HG02973 (cell line): ENCODE measurements around the gene TNS1.

Experiments
- ATAC-seq: cut with Tn5 transposase; IDR thresholded peaks from one replicate; pipeline ENCODE4 v1.9.1; 2021; ENCODE audit warnings: moderate library complexity; ENCODE audit not compliant: unreplicated experiment

Gene TNS1

DNA sequence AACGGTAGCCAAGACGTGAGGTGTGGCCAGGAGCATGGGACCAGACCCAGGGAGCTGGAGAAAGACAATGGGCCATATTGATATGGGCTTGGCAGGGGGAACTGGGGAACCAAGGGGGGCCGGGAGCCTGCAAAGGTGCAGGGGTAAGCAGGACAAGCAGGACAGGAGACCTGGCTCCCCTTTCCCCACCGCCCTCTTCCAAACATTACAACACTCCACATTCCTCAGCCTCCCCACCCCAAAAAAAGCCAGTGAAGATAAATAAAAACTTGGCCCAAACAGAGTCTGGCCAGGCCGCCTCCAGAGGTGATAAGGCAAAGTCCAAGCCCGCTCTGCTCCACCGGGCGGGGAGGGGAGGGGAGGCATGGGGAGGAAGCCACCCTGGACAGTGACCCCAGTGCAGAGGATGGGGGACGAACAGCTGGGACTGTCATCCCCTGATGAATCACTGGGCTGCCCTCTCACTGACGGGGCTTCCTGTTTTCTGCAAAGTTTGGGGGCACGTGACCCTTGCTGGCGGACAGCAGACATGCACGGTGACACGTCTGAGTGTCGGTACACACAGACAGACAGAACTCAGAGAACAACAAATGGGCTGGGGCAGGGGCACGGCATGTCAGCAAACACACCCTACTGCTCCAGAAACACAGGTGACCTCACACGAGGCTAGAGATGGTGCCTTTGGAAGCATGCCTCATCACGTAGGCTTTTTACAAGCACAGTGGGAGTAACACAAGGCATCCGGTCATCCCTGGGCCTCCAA, 100.2 kb downstream of the TNS1 start:
- no peak for ATAC-seq

DNA sequence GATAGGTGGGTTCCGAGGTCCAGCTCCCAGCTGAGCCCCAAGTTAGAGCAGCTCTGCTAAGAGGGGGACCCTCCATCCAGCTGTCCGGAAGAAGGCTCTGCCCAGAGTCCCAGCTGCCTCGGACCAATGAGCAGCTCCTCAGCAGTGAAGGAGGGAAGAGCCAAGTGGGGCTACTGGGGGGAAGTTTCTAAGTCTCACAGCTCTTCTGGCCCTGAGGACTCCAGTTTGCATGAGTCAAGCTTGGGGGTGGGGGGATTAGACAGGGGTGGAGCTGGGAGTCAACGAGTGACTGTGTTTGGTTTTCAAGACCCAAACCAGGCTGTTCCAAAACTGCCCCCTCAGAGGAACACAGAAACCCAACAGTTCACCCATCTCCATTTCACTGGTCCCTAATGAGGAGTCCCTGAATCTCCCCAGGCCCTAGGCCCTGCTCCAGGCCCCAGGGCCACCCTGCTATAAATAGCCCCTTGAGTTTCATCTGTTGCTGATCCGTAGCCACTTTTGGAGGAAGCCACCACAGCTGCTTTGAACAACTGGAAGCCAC, 100.9 kb downstream of the TNS1 start:
- ATAC-seq, result no peak

DNA sequence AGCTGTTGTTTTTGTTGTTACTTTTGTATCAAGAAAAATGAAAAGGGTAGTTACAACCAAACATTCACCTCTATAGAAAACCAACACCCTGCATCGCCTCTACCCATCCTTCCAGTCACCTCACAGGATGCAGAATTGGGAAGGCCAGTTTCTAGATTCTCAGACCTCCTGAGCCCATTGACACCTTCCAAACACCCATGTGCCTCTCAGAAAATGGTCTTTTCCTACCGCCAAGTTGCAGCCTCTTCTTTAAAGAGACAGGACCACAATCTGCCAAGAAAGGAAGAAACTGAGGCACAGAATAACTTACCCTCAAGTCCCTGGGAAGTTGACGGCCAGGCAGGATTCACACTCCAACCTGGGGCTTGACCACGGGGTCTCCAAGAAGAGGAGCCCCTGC, 101.4 kb downstream of the TNS1 start:
- ATAC-seq, result no peak

DNA sequence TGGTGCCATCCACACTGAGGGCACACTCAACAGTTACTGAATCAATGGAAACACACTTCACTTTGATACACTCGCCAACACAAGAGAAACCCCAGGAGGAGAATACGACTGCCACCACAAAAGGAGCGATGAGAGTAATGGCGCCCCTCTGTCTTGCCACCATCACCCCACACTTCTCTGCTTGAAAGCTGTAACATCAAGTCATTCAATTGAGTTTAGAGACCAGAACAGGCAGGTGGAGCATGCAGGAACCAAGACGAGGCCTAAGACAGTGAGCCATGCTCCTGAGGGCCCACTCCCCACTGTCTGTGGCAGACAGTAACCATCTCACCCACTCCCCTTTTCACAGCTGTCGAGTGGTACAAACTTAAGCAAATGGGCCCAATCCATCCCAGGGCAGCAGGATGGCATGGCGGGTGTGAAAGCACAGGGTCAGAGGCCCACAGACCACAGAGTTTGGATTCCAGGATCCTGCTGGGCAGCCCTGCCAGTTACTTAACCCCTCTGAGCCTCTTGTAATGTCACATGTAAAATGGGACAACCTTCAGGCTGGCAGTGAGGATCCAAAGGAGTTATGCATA, 101.9 kb downstream of the TNS1 start:
- no peak for ATAC-seq

DNA sequence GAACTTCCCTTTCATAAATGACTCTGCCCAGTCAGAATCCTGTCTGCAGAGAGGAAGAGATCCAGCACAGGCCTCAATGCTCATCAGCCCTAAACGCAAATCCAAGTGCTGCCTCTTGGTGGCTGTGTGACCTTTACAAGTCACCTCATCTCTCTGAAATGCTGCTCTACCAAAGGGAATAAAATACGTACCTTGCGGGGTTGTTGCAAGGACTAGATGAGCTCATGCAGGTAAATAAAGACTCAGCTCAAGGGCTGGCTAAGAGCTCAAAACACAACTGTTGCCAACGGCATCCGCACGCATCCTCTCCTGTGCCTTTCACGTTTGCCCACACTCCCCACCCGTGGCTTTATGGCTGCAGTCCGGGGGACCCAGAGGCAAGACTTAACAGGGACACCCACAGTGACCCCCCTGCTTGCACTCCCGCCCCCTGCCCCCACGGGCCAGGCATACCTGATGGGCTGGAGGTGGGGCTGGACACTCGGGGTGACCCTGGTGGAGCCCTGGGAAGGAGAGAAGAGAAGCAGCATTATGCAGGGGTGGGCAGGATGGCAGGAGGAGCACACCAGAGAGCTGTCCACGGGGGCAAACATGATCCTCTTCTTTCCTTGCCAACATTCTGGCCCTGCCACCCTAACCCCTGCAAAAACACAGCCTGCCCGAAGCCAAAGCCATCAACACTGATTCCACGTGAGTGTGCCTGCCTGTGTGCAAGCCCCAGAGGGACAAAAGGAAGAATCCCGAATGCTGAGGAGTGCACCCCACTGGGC, 102.6 kb downstream of the TNS1 start:
- no peak for ATAC-seq

DNA sequence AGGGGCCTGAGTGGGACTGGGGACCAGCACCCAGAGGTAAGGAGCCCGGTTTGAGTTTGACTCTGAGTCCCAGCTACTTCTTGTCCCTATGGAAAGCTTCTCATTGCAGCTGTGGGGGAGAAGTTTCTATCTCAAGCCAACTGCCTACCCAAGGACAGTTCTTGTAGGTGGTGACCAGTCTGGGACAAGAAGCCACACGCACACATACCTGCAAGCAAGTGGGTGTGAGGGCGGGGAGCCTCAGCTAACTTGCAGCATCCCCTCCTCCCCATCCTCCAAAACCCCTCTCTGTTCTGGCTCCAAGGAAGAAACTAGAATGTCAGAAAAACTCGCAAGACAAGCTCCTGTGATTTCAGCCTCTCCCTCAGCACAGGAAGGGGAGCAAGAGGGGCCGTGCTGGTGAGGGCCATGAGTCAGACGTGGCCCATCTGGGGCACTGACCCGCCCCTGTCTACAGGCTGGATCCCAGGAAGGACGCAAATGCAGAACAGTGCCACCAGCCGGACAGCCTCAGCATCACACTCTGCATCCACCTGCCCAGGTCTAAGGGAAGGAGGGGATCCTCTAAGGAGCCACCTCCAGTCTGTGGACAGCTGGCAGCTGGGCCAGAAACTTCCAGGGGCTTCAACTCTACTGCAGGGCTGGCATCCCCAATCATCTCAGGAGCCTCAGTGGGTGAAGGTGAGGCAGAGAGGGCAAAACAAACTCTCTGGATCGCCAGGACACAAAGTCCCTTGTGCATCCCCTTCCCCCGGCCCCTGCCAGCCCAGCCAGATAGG, 103.4 kb downstream of the TNS1 start:
- no peak for ATAC-seq

DNA sequence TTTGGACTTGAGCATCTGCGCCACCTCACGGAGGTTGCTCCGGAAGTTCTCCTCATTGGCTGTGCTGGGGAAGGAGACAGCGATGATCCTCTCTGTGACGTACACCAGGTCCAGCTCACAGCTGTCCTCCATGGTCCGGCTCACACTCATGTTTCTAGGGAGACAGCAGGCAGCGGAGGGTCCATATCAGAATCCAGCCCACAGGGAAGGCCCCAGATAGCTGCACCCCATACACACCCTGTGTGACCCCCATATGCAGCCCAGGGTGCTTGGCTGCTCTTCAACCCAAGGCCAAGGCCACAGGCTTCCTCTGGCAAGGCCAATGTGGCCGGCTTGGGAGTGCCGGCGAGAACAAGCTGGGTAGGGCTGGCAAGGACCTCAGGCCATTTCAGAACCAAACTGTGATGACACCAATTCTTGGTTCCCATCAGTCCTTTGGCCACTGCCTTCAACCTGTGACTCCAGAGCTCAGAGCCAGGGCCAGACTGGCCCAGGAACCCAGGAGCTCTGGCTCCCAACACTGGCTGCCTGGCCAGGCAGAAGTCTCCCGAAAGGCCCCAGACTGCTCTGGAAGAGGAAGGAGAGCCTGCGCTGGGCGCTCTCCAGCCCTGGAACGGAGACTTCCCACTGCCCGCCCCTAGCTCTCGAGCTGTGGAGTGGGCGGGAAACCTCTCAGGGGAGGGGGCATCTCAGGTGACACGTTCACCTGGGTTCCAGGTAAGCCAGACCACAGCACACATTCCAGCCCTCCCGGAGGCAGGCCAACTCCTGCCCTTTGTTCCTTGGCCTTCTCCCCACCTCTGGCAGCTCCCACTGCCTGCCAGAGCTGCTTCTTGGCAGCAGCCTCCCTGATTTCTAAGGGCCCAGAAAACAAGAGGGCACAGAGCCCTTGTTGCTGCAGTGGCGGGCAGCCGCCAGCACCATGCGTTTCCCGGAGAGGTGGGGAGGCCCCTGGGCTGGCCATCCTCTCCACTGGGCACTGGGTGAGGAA, 104.7 kb downstream of the TNS1 start:
- no peak for ATAC-seq

DNA sequence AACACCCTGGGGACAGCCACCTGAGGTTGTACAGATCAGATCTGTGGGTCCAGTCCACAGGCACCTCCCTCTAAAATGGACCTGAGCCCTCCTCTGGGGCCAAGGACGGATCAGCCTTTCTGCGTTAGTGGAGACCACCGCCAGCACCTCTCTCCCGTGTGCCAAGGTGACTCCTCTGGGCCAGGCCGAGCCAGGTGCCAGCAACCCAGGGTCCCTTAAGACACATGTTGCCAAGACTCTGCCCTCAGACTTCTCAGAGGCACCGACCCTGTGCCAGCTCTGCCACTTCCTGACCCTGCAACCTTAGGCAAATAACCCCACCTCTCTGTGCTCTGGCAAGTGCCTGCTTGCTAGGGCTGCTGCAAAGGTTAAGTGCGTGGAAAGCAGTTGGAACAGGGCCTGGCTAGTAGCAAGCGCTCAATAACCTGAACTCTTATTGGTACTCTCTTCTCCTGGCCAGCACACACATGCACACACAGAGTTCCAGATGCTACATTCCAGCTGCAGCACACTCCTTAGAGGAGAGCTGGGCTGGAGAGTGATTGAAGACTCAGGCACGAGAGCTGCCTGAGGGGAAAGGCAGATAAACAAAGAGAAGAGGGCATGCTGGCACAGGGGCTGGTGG, 105.6 kb downstream of the TNS1 start:
- no peak for ATAC-seq

GRCh38 chr2:217895070-217895635, 107.6 kb downstream of the TNS1 start:
- ATAC-seq, result no peak

GRCh38 chr2:217893440-217893839, 109.4 kb downstream of the TNS1 start:
- ATAC-seq, result no peak

- ATAC-seq, result no peak
Measured at GRCh38 chr2:217892560-217892959, 110.2 kb downstream of the TNS1 start.

GRCh38 chr2:217890445-217890844, 112.3 kb downstream of the TNS1 start:
- ATAC-seq, result no peak

DNA sequence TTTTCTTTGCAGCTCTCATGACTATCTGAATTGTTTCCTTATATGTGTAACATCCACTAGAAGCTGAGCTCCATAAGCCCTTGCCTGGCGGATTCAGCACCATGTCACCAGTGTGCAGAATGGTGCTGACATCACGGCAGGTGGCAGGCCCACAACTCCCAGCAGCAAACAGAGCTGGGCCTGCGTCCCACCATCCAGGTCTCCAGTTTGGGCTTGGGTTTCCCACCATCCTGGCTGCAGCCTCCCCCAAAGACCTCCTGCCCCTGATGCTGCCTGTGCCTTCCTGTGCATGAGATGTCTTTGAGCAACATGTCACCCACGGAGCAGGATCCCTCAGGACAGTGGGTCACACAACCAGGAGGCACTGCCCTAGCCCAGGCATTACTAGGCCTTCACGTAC, 113.1 kb downstream of the TNS1 start:
- ATAC-seq, result no peak

- ATAC-seq, result no peak
Measured at GRCh38 chr2:217887841-217888701, 114.7 kb downstream of the TNS1 start.

DNA sequence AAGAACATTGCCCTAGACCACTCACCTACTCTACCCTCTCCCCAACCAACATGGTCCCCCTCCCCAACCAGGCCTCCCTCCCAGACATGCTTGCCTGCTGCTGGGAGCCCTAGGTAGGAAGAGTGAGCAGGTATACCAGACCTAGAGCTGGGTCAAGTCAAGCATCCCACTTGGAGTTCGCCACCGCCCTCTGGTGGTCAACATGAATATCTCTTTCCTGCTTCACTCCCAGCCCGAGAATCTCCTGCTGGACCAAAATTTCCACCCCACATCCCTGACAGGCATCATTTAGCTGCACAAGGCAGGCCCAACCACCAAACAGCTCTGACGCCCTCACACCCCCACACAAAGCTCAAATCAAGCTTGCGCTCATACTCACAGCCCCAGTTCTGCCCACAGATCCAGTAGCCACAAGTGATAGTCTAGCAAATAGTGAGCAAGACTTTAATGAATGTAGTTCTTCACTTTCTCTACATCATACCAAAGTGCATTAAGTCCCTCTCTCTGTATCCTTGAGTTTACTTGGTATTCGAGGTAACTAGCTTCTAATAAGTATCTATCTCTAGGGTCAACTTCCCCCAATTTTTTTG, 116.0 kb downstream of the TNS1 start:
- ATAC-seq, result no peak

- no peak for ATAC-seq
Measured at GRCh38 chr2:217886091-217886490, 116.7 kb downstream of the TNS1 start.

DNA sequence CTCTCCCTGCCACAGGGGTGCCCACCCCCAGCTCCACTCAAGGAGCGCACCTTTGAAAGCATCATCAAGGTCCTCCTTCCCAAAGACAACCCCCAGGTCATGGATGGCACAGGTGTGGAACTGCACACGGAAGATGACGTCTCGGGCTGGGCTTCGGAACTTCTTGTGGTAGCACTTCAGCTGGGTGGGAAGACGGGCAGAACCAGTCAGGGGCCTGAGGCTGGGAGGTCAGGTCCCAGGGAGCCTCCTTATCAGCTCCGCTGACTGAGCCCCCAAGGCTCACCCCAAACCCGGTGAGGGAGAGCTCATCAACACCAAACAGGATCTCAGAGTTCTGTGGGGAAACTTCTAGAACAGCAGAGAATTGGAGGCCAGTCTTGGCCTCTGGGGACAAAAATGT, 117.8 kb downstream of the TNS1 start:
- ATAC-seq, result no peak

DNA sequence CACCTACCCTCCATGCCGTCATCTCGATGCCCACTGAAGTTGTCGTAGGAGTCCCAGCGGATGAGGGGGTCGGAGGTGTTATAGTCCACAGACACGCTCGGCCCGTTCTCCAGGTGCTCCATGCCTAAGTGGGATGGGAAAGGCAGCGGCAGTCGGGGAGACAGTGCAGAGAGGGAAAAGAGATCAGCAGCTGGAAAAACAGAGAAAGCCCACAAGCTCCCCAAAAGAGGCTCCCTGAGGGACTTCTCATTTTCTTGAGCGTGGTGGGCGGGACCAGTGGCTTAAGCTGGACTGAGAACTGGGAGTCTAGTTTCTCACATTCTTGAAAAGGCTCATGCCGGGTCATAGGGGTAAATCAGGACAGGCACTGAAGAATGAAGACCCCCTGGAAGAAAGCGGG, 121.9 kb downstream of the TNS1 start:
- ATAC-seq, result no peak
